ENCODE results near the gene CD163L1.
"Not testable (repeated sequence)": the region's sequence is repeated elsewhere in the genome, so short reads cannot be mapped to it uniquely, and the experiment has no call there.

The CD163L1 gene

DNA sequence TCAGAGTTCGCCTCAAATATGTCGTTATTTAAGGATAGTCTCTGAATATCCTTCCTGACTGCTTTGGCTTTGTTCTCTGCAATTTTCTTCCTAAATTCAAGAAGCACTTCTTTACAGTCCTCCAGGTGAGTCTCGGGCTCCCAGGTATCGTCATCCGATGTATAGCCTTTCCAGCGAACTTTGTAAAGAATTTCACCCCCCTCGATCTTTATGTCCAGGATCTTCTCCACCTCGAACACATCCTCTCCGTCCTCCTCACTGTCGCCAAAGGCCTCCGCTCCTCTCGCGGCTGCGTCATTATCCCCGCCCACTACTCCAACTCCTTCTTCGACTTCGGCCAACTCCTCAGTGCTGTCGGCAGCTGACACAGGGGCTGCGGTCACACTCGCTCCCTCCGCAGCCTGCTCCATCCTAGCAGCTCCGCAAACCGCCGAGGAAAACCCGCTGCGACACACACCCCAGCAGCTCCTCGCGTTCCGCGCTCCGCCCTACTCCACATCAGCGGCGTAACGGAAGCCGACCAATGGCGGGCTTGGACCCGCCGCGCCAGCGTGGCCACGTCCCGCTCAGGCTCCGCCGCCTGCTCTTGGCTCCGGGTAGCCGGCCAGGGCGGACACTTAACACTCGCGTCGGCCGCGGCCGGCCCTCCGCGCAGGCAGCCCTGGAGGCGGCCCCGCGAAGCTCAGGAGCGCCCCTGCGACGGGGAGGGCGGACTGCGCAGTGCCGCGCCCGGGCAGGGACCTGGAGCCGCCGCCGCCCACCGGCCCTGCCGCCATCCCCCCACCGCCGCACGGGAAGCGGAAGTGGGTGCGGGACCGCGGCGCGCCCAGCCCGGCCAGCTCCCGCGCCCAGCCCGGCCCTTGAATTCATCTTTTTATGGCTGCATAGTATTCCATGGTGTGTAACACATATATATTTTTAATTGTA lies 4.1 kb downstream of the CD163L1 start:
- TF ChIP-seq, protein P1, sequence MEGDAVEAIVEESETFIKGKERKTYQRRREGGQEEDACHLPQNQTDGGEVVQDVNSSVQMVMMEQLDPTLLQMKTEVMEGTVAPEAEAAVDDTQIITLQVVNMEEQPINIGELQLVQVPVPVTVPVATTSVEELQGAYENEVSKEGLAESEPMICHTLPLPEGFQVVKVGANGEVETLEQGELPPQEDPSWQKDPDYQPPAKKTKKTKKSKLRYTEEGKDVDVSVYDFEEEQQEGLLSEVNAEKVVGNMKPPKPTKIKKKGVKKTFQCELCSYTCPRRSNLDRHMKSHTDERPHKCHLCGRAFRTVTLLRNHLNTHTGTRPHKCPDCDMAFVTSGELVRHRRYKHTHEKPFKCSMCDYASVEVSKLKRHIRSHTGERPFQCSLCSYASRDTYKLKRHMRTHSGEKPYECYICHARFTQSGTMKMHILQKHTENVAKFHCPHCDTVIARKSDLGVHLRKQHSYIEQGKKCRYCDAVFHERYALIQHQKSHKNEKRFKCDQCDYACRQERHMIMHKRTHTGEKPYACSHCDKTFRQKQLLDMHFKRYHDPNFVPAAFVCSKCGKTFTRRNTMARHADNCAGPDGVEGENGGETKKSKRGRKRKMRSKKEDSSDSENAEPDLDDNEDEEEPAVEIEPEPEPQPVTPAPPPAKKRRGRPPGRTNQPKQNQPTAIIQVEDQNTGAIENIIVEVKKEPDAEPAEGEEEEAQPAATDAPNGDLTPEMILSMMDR (conservative IDR thresholded peaks at IDR 0.05; ENCODE audit: low read length) = no peak
- DNase-seq (ENCODE audit: low read depth) = peak; percentile 68
- H3K4me3 ChIP-seq (ENCODE audit: low read length) = peak overlapping the region; percentile 58

DNA sequence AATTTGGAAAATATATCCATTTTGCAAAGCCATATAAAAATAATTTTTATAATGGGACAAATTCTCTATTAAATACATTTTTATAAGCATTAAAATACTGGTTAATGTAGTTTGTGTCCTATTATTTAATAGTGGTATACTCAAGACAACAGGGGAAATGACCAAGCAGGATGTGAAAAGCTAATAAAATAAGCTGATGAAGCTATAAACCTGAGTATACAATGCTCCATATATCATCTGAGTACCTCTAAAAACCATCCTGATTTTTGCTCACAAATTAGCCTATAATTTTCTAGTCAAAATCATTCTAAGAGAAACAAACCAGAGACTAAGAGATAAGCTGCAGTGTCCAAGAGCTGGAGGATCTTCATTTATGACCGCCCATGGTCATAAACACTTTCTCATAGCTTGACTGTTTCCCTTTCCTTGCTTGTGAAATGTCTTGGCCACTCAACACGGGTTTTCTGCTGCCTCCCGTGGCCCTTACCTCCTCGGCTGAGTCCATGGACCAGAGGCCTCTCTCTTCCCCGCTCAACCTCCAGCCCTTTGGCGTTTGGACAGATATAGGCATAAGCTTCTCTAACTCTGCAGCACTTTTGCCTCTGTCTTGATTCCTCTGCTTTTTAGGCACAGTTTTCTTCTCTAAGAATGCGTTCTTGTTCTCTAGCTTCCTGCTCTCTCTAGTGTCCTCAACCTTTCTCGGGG lies 5.5 kb downstream of the CD163L1 start:
- not testable (repeated sequence) for H3K4me3 ChIP-seq (ENCODE audit: low read length); DNase-seq (ENCODE audit: low read depth)

DNA sequence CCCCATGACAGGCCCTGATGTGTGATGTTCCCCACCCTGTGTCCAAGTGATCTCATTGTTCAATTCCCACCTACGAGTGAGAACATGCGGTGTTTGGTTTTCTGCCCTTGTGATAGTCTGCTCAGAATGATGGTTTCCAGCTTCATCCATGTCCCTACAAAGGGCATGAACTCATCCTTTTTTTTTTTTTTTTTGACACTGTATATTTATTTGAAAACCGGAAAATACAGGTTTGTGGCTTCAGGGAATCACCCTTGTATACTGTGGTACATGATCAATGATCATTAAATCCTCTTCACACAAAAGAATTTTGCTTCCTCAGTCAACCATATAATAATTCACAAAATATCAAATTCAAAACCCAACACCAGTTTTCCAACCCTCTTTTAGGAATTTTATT lies 6.5 kb downstream of the CD163L1 start:
- DNase-seq (ENCODE audit: low read depth); H3K4me3 ChIP-seq (ENCODE audit: low read length): not testable (repeated sequence)

DNA sequence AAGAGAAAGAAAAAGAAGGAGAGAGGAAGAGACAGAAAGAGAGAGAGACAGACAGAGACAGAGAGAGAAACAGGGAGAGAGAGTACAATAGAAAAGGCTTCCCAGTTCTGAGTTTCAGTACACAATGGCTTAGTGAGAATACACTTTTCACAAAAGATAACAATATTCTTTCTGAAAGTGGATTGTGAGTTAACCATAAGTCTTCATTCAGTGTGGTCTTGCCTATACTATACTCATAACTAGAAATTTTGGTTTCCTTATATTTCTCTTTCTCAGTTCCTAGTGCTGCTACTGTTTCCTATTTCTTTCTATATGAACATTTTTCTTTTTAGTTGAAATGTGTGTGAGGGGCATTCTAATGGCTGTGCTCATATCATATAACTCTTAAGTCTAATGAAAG lies 9.3 kb downstream of the CD163L1 start:
- TF ChIP-seq, protein P1 (conservative IDR thresholded peaks at IDR 0.05; ENCODE audit: low read length) = no peak
- H3K4me3 ChIP-seq (ENCODE audit: low read length) = no peak overlapping the region
- no peak for DNase-seq (ENCODE audit: low read depth)

DNA sequence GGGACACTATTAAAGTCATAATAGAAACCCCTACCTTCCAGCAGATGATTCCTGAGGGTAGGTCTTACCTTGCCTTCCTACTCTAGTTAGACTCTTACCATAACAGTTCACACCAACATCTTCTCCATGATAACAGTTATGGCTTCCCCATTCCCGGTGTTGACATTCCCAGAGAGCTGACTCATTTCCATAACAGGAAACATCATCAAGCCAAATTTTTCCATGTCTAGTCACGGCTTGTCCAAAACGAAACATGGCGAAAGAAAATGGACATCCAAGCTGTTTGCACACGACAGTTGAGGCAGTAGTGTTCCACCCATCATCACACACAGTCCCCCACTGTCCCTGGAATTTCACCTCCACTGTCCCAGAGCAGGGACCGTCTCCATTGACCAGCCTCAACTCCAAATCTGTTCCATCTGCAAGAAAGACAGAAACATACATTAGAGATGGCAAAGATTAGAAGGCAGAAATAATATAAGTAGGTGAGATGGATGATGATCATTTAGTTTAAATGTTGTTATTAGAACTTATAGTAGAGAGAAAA lies 10.6 kb downstream of the CD163L1 start:
- TF ChIP-seq, protein P1 (conservative IDR thresholded peaks at IDR 0.05; ENCODE audit: low read length) = no peak
- H3K4me3 ChIP-seq (ENCODE audit: low read length) = no peak overlapping the region
- peak; percentile 70 for DNase-seq (ENCODE audit: low read depth)

DNA sequence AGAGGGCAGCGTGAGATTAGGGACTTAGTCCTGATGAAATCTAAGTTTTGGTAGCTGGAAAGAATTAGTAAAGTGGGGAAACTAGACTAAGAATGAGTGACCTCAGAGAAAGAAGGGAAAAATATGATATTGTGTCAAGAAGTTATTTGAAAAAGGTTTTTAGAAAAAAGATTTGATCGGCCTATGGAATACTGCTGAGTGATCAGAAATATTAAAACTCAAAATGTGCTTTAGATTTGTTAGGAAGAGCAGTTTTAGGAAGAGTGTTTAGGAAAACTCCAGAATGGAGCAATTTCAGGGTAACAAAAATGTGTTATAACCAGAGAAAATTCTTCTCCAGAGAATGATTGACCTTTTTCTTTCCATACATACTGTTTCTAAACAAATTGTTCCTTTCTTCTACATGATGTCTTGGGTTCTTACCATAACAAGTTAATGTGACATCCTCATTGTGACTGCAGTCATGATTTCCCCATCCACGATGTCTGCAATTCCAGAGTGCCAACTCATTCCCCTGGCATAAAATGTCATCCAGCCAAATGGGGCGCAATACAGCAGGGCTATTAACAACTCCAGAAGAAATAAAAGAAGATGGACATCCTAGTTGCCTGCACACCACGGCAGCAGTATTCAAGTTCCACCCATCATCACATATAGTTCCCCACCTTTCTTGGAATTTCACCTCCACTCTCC lies 11.8 kb downstream of the CD163L1 start:
- no peak overlapping the region for H3K4me3 ChIP-seq (ENCODE audit: low read length)
- TF ChIP-seq, protein P1 (conservative IDR thresholded peaks at IDR 0.05; ENCODE audit: low read length) = no peak
- peak; percentile 58 for DNase-seq (ENCODE audit: low read depth)

DNA sequence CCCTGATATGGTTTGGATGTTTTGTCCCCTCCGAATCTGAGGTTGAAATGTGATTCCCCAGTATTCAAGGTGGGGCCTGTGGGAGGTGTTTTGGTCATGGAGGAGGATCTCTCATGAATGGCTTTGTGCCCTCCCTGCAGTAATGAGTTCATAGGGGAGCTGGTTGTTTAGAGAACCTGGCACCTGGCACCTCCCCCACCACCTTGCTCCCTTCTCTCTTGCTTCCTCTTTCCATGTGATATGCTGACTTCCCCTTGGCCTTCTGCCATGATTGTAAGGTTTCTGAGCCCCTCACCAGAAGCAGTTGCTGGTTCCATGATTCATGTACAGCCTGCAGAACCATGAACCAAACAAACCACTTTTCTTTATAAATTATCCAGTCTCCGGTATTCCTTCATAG lies 32.6 kb downstream of the CD163L1 start:
- no peak overlapping the region for H3K4me3 ChIP-seq (ENCODE audit: low read length)
- TF ChIP-seq, protein P1 (conservative IDR thresholded peaks at IDR 0.05; ENCODE audit: low read length) = no peak
- DNase-seq (ENCODE audit: low read depth) = no peak

All from AG10803 (cell line).